22Rv1 (cell line): ENCODE measurements around the gene PKP4.

Experiments used
- ZFX ChIP-seq: fragments of 450-650 bp; IDR thresholded peaks from 2 replicates; pipeline ENCODE4 v1.6.1; 2017; ENCODE audit warnings: antibody characterized with exemption, borderline replicate concordance
- TF ChIP-seq, protein P1 (sequence below): fragments of 450-650 bp; IDR thresholded peaks from 2 replicates; pipeline ENCODE4 v1.5.1; 2017; ENCODE audit warnings: mild to moderate bottlenecking

- TF ChIP-seq, protein P1, sequence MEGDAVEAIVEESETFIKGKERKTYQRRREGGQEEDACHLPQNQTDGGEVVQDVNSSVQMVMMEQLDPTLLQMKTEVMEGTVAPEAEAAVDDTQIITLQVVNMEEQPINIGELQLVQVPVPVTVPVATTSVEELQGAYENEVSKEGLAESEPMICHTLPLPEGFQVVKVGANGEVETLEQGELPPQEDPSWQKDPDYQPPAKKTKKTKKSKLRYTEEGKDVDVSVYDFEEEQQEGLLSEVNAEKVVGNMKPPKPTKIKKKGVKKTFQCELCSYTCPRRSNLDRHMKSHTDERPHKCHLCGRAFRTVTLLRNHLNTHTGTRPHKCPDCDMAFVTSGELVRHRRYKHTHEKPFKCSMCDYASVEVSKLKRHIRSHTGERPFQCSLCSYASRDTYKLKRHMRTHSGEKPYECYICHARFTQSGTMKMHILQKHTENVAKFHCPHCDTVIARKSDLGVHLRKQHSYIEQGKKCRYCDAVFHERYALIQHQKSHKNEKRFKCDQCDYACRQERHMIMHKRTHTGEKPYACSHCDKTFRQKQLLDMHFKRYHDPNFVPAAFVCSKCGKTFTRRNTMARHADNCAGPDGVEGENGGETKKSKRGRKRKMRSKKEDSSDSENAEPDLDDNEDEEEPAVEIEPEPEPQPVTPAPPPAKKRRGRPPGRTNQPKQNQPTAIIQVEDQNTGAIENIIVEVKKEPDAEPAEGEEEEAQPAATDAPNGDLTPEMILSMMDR = no peak
- TF ChIP-seq ZFX = no peak
These were observed 124.0 kb downstream of the PKP4 start for GRCh38 chr2:158580760-158581159.
